ENCODE measurements around the gene OPRD1.
A peak's percentile ranks its signal among the peaks of the same experiment; 100 is the strongest.

Gene OPRD1

GRCh38 chr1:28882009-28882628 lies 70.1 kb downstream of the OPRD1 start (continued):
- TF ChIP-seq PRDM2 (tag by site-specific recombination; IDR thresholded peaks at IDR 0.05; ENCODE audit: borderline replicate concordance) (no peak), KLF7 (tag by site-specific recombination; IDR thresholded peaks at IDR 0.05; ENCODE audit: borderline replicate concordance) (peak; percentile 28; the same call in 1 of the 2 replicates), ZNF2 (tag by site-specific recombination; IDR thresholded peaks at IDR 0.05) (peak; percentile 94), EGR2 (tag by site-specific recombination; IDR thresholded peaks at IDR 0.05; ENCODE audit: low read depth) (no peak), ZXDB (tag by site-specific recombination; IDR thresholded peaks at IDR 0.05) (peak; percentile 36; the same call in 1 of the 2 replicates), INSM2 (tag by site-specific recombination; IDR thresholded peaks at IDR 0.05) (0 out of 2 replicates have a peak, but pooled peaks have one; percentile 34), ZBTB8A (tag by site-specific recombination; IDR thresholded peaks at IDR 0.05) (peak; percentile 56), SALL2 (tag by site-specific recombination; IDR thresholded peaks at IDR 0.05; ENCODE audit: borderline replicate concordance) (no peak), OVOL3 (tag by site-specific recombination; IDR thresholded peaks at IDR 0.05) (no peak), ZNF24 (tag by site-specific recombination; IDR thresholded peaks at IDR 0.05) (peak; percentile 56; the same call in 1 of the 2 replicates), ZNF10 (tag by site-specific recombination; IDR thresholded peaks at IDR 0.05) (peak; percentile 91), SCRT1 (tag by site-specific recombination; IDR thresholded peaks at IDR 0.05; ENCODE audit: borderline replicate concordance) (peak; percentile 91; the same call in 1 of the 2 replicates), IKZF3 (tag by site-specific recombination; IDR thresholded peaks at IDR 0.05) (peak; percentile 86), ZSCAN30 (tag by site-specific recombination; IDR thresholded peaks at IDR 0.05) (peak; percentile 82; the same call in 1 of the 2 replicates), ZEB2 (tag by site-specific recombination; IDR thresholded peaks at IDR 0.05) (peak; percentile 79), ZFP69B (tag by site-specific recombination; IDR thresholded peaks at IDR 0.05) (peak; percentile 56; the same call in 1 of the 2 replicates), HOXC10 (CRISPR knock-in tag; IDR thresholded peaks at IDR 0.05) (no peak), ZNF654 (tag by site-specific recombination; IDR thresholded peaks at IDR 0.05; ENCODE audit: low read depth) (peak; percentile 99), ZNF341 (tag by site-specific recombination; IDR thresholded peaks at IDR 0.05; ENCODE audit: low read depth) (peak; percentile 91), ZNF239 (tag by site-specific recombination; IDR thresholded peaks at IDR 0.05) (0 out of 2 replicates have a peak, but pooled peaks have one; percentile 14), ZNF335 (tag by site-specific recombination; conservative IDR thresholded peaks at IDR 0.05) (0 out of 2 replicates have a peak, but pooled peaks have one; percentile 34), ZNF169 (tag by site-specific recombination; IDR thresholded peaks at IDR 0.05) (no peak), GLIS2 (tag by site-specific recombination; IDR thresholded peaks at IDR 0.05) (no peak), ZNF366 (tag by site-specific recombination; conservative IDR thresholded peaks at IDR 0.05) (peak; percentile 84), KLF8 (tag by site-specific recombination; IDR thresholded peaks at IDR 0.05) (peak; percentile 76), ZFP37 (tag by site-specific recombination; IDR thresholded peaks at IDR 0.05) (peak; percentile 80; the same call in 1 of the 2 replicates), SP2 (tag by site-specific recombination; IDR thresholded peaks at IDR 0.05) (0 out of 2 replicates have a peak, but pooled peaks have one; percentile 4), SCRT2 (tag by site-specific recombination; IDR thresholded peaks at IDR 0.05) (peak; percentile 90)
- TF ChIP-seq, protein P1, sequence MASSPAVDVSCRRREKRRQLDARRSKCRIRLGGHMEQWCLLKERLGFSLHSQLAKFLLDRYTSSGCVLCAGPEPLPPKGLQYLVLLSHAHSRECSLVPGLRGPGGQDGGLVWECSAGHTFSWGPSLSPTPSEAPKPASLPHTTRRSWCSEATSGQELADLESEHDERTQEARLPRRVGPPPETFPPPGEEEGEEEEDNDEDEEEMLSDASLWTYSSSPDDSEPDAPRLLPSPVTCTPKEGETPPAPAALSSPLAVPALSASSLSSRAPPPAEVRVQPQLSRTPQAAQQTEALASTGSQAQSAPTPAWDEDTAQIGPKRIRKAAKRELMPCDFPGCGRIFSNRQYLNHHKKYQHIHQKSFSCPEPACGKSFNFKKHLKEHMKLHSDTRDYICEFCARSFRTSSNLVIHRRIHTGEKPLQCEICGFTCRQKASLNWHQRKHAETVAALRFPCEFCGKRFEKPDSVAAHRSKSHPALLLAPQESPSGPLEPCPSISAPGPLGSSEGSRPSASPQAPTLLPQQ (tag by site-specific recombination; IDR thresholded peaks at IDR 0.05), result peak; percentile 72; the same call in 1 of the 2 replicates
- TF ChIP-seq, protein P2, sequence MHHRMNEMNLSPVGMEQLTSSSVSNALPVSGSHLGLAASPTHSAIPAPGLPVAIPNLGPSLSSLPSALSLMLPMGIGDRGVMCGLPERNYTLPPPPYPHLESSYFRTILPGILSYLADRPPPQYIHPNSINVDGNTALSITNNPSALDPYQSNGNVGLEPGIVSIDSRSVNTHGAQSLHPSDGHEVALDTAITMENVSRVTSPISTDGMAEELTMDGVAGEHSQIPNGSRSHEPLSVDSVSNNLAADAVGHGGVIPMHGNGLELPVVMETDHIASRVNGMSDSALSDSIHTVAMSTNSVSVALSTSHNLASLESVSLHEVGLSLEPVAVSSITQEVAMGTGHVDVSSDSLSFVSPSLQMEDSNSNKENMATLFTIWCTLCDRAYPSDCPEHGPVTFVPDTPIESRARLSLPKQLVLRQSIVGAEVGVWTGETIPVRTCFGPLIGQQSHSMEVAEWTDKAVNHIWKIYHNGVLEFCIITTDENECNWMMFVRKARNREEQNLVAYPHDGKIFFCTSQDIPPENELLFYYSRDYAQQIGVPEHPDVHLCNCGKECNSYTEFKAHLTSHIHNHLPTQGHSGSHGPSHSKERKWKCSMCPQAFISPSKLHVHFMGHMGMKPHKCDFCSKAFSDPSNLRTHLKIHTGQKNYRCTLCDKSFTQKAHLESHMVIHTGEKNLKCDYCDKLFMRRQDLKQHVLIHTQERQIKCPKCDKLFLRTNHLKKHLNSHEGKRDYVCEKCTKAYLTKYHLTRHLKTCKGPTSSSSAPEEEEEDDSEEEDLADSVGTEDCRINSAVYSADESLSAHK (tag by site-specific recombination; IDR thresholded peaks at IDR 0.05), result peak; percentile 53; the same call in 1 of the 2 replicates

All from HEK293 (cell line).